K562 (cell line): ENCODE data around the gene FARP1. TPM values are rescaled to one million over a fixed set of nuclear protein-coding genes. Genes with fewer than 3 reads are reported as not detected.

ENCODE experiments used
- ATAC-seq: fragments of 200-7000 bp; cut with Tn5 transposase; 3 replicates; pipeline ENCODE4 v1.9.1; 2020; ENCODE audit warnings: moderate library complexity
- BruUV-seq: library from RNA; stranded (reverse); fragments of 400-500 nt; replicated peaks from 2 replicates; lab custom pipeline; 2021; lab: Mats Ljungman, UMichigan
- CTCF ChIA-PET: fragments of 300-600 bp; formaldehyde crosslinking; extraction: SDS; loops from one replicate; lab custom pipeline; 2021; ENCODE audit warnings: low intra/inter-chr PET ratio; lab: Yijun Ruan, JAX
- POLR2A ChIA-PET: fragments of 300-600, 350-650 bp; sonication (Branson Sonifier 250); formaldehyde crosslinking; extraction: SDS; loops from one replicate; lab custom pipeline; 2021; ENCODE audit warnings: antibody characterized with exemption, inconsistent platforms; lab: Yijun Ruan, JAX
- DNase-seq, 4 experiments: peaks; one replicate each; pipeline versions ENCODE4 v3.0.0 to v3.0.0-alpha.2; 2011 to 2018; ENCODE audit warnings: low spot score in 3 of 4, mixed read lengths in 3 of 4; ENCODE audit errors: extremely low read depth in 1 of 4
- FAIRE-seq: peaks from 2 replicates; lab custom pipeline; 2011; peaks lifted over from hg19 to GRCh38; lab: Jason Lieb, UNC
- H2AFZ ChIP-seq: 2 replicates; pipeline ENCODE4 v1.6.0; 2011; ENCODE audit warnings: low read depth, low read length, control low read depth, inconsistent platforms
- H3K27ac ChIP-seq: fragments of 200-600 bp; 3 replicates; pipeline ENCODE4 v1.8.0; 2011; ENCODE audit warnings: low read depth, mild to moderate bottlenecking, control low read depth, inconsistent platforms, low read length, moderate library complexity, mixed read lengths; ENCODE audit errors: extremely low read depth
- H3K27me3 ChIP-seq, 2 experiments: fragments of 300-600 bp in 1 of 2; 2 replicates in 1 of 2; 3 replicates in 1 of 2; pipeline versions ENCODE4 v1.6.0 to v1.8.0; 2011; ENCODE audit warnings: inconsistent platforms in 2 of 2, low read length in 2 of 2, mild to moderate bottlenecking in 1 of 2, mixed read lengths in 1 of 2, moderate library complexity in 1 of 2; ENCODE audit not compliant: control insufficient read depth in 2 of 2, insufficient read depth in 2 of 2
- H3K36me3 ChIP-seq: fragments of 300-600 bp; 3 replicates; pipeline ENCODE4 v1.8.0; 2011; ENCODE audit warnings: mild to moderate bottlenecking, low read length, inconsistent platforms; ENCODE audit not compliant: control insufficient read depth, insufficient read depth
- H3K4me1 ChIP-seq, 2 experiments: fragments of 200-600 bp in 1 of 2; replicated peaks in 1 of 2; 2 replicates in 1 of 2; 3 replicates in 1 of 2; pipeline versions ENCODE4 v1.5.1 to v1.8.0; 2011; ENCODE audit warnings: inconsistent platforms in 2 of 2, low read length in 2 of 2, mild to moderate bottlenecking in 1 of 2, mixed read lengths in 1 of 2, moderate library complexity in 1 of 2; ENCODE audit not compliant: control insufficient read depth in 2 of 2, insufficient read depth in 2 of 2
- H3K4me2 ChIP-seq: 2 replicates; pipeline ENCODE4 v1.6.1; 2011; ENCODE audit warnings: low read length, control low read depth, inconsistent platforms, mixed read lengths; ENCODE audit not compliant: insufficient read depth
- H3K4me3 ChIP-seq: fragments of 200-600 bp; sonication (generic), shearing (Covaris generic); 2 replicates; pipeline ENCODE4 v1.5.1; 2016; ENCODE audit warnings: control low read depth, inconsistent platforms
- H3K79me2 ChIP-seq: fragments of 200-600 bp; 3 replicates; pipeline ENCODE4 v1.8.0; 2011; ENCODE audit warnings: low read length, inconsistent platforms; ENCODE audit not compliant: control insufficient read depth, insufficient read depth
- H3K9ac ChIP-seq, 2 experiments: 2 replicates each; pipeline versions ENCODE4 v1.6.0 to v1.6.1; 2011; ENCODE audit warnings: low read depth in 2 of 2, low read length in 2 of 2, control low read depth in 1 of 2, inconsistent platforms in 1 of 2, mild to moderate bottlenecking in 1 of 2, mixed read lengths in 1 of 2; ENCODE audit not compliant: insufficient read depth in 1 of 2
- H3K9me1 ChIP-seq: one replicate; pipeline ENCODE4 v1.6.0; 2011; ENCODE audit warnings: inconsistent platforms, mild to moderate bottlenecking, low read length, moderate library complexity; ENCODE audit not compliant: control insufficient read depth, insufficient read depth
- H3K9me3 ChIP-seq: replicated peaks from 2 replicates; pipeline ENCODE4 v1.5.1; 2011; ENCODE audit warnings: low read depth, low read length, inconsistent platforms; ENCODE audit not compliant: control insufficient read depth, insufficient read depth
- H4K20me1 ChIP-seq: replicated peaks from 2 replicates; pipeline ENCODE4 v1.6.1; 2011; ENCODE audit warnings: low read length, inconsistent platforms, mixed read lengths; ENCODE audit not compliant: control insufficient read depth, insufficient read depth
- BRD4 ChIP-seq: fragments of 200-600 bp; sonication (generic); IDR thresholded peaks from 2 replicates; pipeline ENCODE4 v1.6.1; 2017; ENCODE audit warnings: inconsistent platforms
- CTCF ChIP-seq, 3 experiments: IDR thresholded peaks in 2 of 3; conservative IDR thresholded peaks in 1 of 3; 2 replicates each; pipeline ENCODE4 v1.5.1; 2011 to 2012; ENCODE audit warnings: low read length in 3 of 3, mild to moderate bottlenecking in 3 of 3, control low read depth in 2 of 3, improper control_type of control experiment in 1 of 3, inconsistent platforms in 1 of 3, low read depth in 1 of 3, mixed read lengths in 1 of 3, moderate library complexity in 1 of 3; ENCODE audit not compliant: insufficient read depth in 2 of 3
- KDM1A ChIP-seq, 2 experiments: fragments of 450-650 bp; IDR thresholded peaks; 2 replicates each; pipeline ENCODE4 v1.6.1; 2016; ENCODE audit warnings: mild to moderate bottlenecking in 2 of 2
- MTA1 ChIP-seq: fragments of 450-650 bp; IDR thresholded peaks from 2 replicates; pipeline ENCODE4 v1.6.1; 2017; ENCODE audit warnings: borderline replicate concordance
- SIX5 ChIP-seq, 2 experiments: IDR thresholded peaks; 2 replicates each; pipeline ENCODE4 v1.6.1; 2011; ENCODE audit warnings: low read length in 2 of 2, borderline replicate concordance in 1 of 2, low read depth in 1 of 2, mild to moderate bottlenecking in 1 of 2, moderate library complexity in 1 of 2; ENCODE audit not compliant: insufficient read depth in 1 of 2
- TSHZ1 ChIP-seq: fragments of 250-450 bp; sonication (Bioruptor Pico); IDR thresholded peaks from 2 replicates; pipeline ENCODE4 v1.4.0; 2020; ENCODE audit warnings: mild to moderate bottlenecking, moderate library complexity
- ZNF518B ChIP-seq: fragments of 250-450 bp; sonication (Bioruptor Pico); IDR thresholded peaks from 2 replicates; pipeline ENCODE4 v1.5.0; 2021; ENCODE audit warnings: mild to moderate bottlenecking, moderate library complexity
- ZNF77 ChIP-seq: fragments of 250-450 bp; sonication (Bioruptor Pico); IDR thresholded peaks from 2 replicates; pipeline ENCODE4 v1.5.0; 2020
- WGBS: fragments of 100-300 bp; shearing (Covaris generic); methylation state at CpG from one replicate; pipeline ENCODE4 v1.1.6; 2016; ENCODE audit warnings: low coverage, mixed read lengths; ENCODE audit not compliant: insufficient coverage; ENCODE audit errors: missing lambda C conversion rate; 5-methylcytosine and 5-hydroxymethylcytosine counted together
- in situ Hi-C: fragments of 300-500 bp; cut with MboI; formaldehyde crosslinking; loops from 4 replicates; pipeline ENCODE4 v1.15.0; 2018; ENCODE audit warnings: inconsistent platforms, mixed read lengths
- intact Hi-C: fragments of 100-400 bp; cut with micrococcal nuclease; formaldehyde crosslinking; loops from 2 replicates; pipeline ENCODE4 v1.14.2; 2022
- polyA plus RNA-seq, 8 experiments: library from polyadenylated mRNA; depleted of rRNA in 4 of 8; stranded (reverse) in 5 of 8; unstranded in 3 of 8; fragments of >200 nt; fragmentation: Nextera tagmentation in 2 of 8; fragmentation: Illumina TruSeq in 1 of 8; extraction: Ambion mirVana in 2 of 8; extraction: Trizol in 1 of 8; gene quantifications; 2 replicates each; pipeline versions ENCODE4 v1.2.1 to v1.2.3, GENCODE V29; 2011 to 2014; ENCODE audit warnings: inconsistent platforms in 1 of 8, missing spikeins in 1 of 8
- total RNA-seq, 7 experiments: library from RNA; depleted of rRNA in 6 of 7; stranded (reverse); fragments of >200 nt in 6 of 7; fragmentation: Illumina TruSeq in 2 of 7; extraction: Trizol in 2 of 7; gene quantifications; 2 replicates each; pipeline versions ENCODE4 v1.2.1 to v1.2.3, GENCODE V29; 2011 to 2021; ENCODE audit warnings: low replicate concordance in 1 of 7

FARP1 gene
- total and polyA plus RNA-seq, 9 of the 15 experiments (the other 6 are each of a cell fraction or from before 2014, with no cell fraction given), result 0.03 to 0.29 (median 0.05) TPM; not detected in 3

- no peak for TF ChIP-seq ZNF518B (CRISPR knock-in tag)
- TF ChIP-seq, all 486 proteins: peak for 0
Observed at GRCh38 chr13:98141091-98141490, 1.8 kb upstream of the FARP1 start (continued).

- H2AFZ ChIP-seq, result no peak overlapping the region
- ATAC-seq (no peak), FAIRE-seq (no peak), DNase-seq (no peak)
- ChIA-PET CTCF (no interaction called here), POLR2A (interaction anchor here (0.6 to 1.0 kb wide), 2 partner anchors 8 to 286 kb away, joined by 3 read pairs; no protein-coding TSS in a partner anchor)
- no peaks in the 10 kb centered on the region for H3K79me2 ChIP-seq
- H3K4me1 ChIP-seq, result peaks cover 0 to 18% of the 10 kb centered on the region in 2 experiments; a peak in 1 of 5 replicates
- no peak overlapping the region for H3K4me2 ChIP-seq
- H3K27me3 ChIP-seq, result peaks cover 2 to 33% of the 10 kb centered on the region in 2 experiments; a peak in 3 of 5 replicates
- in situ Hi-C loops, result no loop called here
- no peaks in the 10 kb centered on the region for H3K36me3 ChIP-seq
- intact Hi-C loops, result no loop called here
- H3K9ac ChIP-seq, result no peak overlapping the region
- H3K4me3 ChIP-seq, result no peak overlapping the region
- 31% methylated on average over 20 of the region's 27 CpGs for WGBS
- H3K9me3 ChIP-seq, result no peaks in the 10 kb centered on the region
- BruUV-seq, result no TSS peak
- no peak overlapping the region for H3K27ac ChIP-seq
- H4K20me1 ChIP-seq, result no peaks in the 10 kb centered on the region
- no peaks in the 10 kb centered on the region for H3K9me1 ChIP-seq
- TF ChIP-seq KDM1A (IDR thresholded peaks at IDR 0.05), result no peak
- TF ChIP-seq TSHZ1, result no peak
- TF ChIP-seq BRD4, result no peak
- no peak for TF ChIP-seq CTCF (IDR thresholded peaks at IDR 0.05 in 2 of 3, conservative IDR thresholded peaks at IDR 0.05 in 1 of 3; ENCODE audit: insufficient read depth in 2 of 3, low read depth in 1 of 3, low read length in 3 of 3)
- no peak for TF ChIP-seq MTA1
- no peak for TF ChIP-seq SIX5 (IDR thresholded peaks at IDR 0.05; ENCODE audit: borderline replicate concordance in 1 of 2, insufficient read depth in 1 of 2, low read depth in 1 of 2, low read length in 2 of 2)
- no peak for TF ChIP-seq ZNF77 (CRISPR knock-in tag)
Observed at GRCh38 chr13:98141509-98142379, 1.1 kb upstream of the FARP1 start.
